Stomach (tissue), 4 donors: ENCODE data around the gene GOT2.

Source experiments
- EP300 ChIP-seq: sonication (generic); formaldehyde crosslinking; IDR thresholded peaks from one replicate; pipeline ENCODE4 v1.6.1; 2017; ENCODE audit warnings: antibody characterized with exemption
- POLR2A ChIP-seq, 4 donors: fragments of 450-650 bp; IDR thresholded peaks; one replicate each; pipeline ENCODE4 v1.6.1; 2016; ENCODE audit warnings: antibody characterized with exemption in 4 of 4, control low read depth in 2 of 4, mild to moderate bottlenecking in 1 of 4, moderate library complexity in 1 of 4
- TF ChIP-seq, protein P1 (sequence below), 7 experiments: fragments of 450-650 bp in 4 of 7; fragments of 200-600 bp in 3 of 7; sonication (generic) in 3 of 7; IDR thresholded peaks; one replicate each; pipeline ENCODE4 v1.5.1; 2016 to 2019; ENCODE audit warnings: antibody characterized with exemption in 7 of 7, control low read depth in 2 of 7, mild to moderate bottlenecking in 1 of 7

DNA sequence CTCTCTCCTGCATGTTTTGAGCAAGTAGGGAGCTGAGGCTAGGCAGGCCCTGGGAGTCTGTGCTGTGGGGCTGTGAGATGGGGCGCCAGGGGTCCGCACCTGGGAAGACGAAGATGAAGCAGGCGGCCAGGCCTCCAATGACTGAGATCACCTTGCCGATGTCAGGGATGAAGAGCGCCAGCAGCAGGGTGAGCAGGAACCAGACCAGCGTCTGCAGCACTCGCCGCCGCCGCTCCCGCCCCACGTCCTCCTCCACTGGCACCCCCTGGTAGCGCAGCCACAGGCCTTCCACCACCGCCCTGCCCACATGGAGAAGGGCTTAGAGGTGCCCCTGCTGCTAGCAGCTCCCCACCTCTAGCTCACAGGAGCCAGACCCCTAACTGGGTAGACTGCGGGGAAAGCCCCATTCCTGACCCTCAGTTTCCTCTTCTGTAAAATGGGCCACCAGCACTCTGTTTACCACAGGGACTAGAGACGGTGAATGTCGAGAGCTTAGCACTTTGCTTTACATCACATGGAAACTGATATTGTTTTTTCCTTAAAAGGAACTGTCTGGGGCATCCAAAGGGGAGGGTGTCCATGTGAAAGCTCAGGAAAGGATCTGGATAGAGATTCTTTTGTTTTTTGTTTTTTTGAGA is 63.1 kb downstream of the GOT2 start:
- TF ChIP-seq, protein P1, sequence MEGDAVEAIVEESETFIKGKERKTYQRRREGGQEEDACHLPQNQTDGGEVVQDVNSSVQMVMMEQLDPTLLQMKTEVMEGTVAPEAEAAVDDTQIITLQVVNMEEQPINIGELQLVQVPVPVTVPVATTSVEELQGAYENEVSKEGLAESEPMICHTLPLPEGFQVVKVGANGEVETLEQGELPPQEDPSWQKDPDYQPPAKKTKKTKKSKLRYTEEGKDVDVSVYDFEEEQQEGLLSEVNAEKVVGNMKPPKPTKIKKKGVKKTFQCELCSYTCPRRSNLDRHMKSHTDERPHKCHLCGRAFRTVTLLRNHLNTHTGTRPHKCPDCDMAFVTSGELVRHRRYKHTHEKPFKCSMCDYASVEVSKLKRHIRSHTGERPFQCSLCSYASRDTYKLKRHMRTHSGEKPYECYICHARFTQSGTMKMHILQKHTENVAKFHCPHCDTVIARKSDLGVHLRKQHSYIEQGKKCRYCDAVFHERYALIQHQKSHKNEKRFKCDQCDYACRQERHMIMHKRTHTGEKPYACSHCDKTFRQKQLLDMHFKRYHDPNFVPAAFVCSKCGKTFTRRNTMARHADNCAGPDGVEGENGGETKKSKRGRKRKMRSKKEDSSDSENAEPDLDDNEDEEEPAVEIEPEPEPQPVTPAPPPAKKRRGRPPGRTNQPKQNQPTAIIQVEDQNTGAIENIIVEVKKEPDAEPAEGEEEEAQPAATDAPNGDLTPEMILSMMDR (IDR thresholded peaks at IDR 0.05) = no peak
- no peak for TF ChIP-seq EP300
- TF ChIP-seq POLR2A (IDR thresholded peaks at IDR 0.05) = no peak
